Activated CD4-positive, alpha-beta T cell treated with anti-CD3 and anti-CD28 coated beads for 48 hours (primary cell): ENCODE results near the gene VWCE.

Experiments used
- DNase-seq: peaks from one replicate; pipeline ENCODE4 v3.0.0-alpha.2; 2020

The VWCE gene, protein sequence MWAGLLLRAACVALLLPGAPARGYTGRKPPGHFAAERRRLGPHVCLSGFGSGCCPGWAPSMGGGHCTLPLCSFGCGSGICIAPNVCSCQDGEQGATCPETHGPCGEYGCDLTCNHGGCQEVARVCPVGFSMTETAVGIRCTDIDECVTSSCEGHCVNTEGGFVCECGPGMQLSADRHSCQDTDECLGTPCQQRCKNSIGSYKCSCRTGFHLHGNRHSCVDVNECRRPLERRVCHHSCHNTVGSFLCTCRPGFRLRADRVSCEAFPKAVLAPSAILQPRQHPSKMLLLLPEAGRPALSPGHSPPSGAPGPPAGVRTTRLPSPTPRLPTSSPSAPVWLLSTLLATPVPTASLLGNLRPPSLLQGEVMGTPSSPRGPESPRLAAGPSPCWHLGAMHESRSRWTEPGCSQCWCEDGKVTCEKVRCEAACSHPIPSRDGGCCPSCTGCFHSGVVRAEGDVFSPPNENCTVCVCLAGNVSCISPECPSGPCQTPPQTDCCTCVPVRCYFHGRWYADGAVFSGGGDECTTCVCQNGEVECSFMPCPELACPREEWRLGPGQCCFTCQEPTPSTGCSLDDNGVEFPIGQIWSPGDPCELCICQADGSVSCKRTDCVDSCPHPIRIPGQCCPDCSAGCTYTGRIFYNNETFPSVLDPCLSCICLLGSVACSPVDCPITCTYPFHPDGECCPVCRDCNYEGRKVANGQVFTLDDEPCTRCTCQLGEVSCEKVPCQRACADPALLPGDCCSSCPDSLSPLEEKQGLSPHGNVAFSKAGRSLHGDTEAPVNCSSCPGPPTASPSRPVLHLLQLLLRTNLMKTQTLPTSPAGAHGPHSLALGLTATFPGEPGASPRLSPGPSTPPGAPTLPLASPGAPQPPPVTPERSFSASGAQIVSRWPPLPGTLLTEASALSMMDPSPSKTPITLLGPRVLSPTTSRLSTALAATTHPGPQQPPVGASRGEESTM

DNA sequence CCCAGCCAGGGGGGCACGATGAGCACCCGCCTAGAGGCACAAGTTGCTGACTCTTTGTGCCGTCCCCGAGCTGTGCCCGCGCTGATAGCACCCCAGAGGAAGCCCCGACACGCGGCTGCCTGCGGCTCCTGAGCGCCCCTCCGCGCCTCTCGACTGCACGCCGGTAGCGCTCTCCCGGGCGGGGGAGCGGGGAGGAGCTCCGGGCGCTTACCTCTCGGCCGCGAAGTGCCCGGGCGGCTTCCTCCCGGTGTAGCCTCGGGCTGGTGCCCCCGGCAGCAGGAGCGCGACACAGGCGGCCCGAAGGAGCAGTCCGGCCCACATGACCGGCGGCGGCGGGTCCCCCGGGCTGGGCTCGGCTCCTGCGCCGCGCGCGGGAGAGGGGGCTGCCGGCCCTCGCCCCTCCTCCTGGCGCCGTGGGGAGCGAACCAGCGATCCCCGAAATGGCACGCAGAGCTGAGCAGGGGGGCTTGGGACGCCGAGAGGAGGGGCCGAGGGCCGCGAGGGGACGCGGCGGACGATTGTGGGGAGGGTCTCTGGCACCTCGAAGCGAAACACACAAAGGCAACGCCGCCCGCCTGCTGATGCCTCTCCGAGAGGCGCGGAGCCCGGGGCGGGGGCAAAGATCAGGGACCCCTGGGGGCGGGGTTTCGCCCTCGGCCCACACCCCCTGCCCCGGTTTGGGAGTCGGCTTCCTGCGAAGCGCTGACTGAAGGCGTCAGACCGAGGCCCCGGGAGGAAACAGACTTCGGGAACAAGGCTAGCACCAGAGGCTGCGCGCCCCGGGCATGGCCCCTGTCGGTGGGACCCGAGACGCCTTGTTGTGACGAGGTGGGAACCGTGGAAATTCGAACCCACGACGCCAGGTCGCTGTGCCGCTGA is at the start of gene VWCE:
VWCE (minus strand) TSS at position 600 of the 879 bp plus-strand sequence; CDS start at position 321, 279 bp downstream.
- peak; percentile 85 for DNase-seq

DNA sequence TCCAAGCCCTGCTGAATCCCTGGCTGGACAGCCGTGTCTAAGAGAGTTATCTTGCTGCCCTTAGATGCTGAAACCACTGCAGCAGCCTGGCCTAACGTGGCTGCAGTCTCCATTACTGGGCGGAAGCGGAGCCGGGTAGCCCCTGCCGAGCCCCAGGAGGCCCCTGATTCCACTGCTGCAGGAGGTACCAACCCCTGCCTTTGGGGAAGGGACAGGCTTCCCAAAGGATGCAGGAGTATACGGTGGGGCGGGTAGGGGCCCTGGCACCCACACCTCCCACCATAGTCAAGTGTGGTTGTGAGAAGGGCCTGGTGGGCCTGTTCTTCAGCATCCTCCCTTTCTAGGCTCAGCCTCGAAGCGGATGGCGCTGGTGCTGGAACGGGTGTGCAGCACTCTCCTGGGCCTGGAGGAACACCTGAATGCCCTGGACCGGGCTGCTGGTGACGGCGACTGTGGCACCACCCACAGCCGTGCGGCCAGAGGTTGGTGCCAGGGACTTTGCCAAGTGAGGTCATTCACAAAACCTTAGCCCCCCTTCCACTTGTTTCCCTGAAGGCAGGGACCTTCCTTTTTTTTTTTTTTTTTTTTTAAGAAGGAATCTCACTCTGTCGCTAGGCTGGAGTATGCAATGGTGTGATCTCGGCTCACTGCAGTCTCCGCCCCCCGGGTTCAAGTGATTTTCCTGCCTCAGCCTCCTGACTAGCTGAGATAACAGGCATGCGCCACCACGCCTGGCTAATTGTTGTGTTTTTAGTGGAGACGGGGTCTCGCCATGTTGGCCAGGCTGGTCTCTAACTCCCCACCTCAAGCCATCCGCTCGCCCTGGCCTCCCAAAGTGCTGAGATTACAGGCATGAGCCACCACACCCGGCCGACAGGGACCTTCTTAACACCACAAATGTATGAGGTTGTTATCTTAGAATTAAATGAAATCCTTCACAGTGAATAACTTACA is 49.0 kb upstream of the VWCE start:
- DNase-seq, result no peak

DNA sequence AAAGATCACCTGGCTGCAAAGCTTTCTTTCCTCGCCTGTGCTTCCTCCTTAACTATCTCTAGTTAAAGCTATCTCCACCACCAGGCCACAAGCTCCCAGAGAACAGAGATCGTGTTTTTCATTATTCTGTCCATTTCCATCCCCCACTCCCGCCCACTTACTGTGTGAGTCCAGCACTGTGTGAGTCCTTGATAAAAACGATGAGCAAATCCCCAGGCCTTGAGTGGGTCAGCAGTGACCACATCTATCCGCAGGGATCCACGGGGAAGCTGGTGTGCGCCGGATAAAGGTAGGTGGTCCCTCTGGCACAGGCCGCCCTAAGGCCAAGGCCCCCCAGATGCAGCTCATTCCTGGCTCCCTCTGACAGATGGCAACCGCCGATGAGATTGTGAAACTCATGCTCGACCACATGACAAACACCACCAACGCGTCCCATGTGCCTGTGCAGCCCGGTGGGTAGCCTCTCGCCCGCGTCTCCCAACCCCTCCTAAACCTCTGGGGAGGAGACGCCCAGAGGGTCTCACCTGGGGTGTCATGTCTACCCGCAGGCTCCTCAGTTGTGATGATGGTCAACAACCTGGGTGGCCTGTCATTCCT is 47.2 kb upstream of the VWCE start:
- no peak for DNase-seq

DNA sequence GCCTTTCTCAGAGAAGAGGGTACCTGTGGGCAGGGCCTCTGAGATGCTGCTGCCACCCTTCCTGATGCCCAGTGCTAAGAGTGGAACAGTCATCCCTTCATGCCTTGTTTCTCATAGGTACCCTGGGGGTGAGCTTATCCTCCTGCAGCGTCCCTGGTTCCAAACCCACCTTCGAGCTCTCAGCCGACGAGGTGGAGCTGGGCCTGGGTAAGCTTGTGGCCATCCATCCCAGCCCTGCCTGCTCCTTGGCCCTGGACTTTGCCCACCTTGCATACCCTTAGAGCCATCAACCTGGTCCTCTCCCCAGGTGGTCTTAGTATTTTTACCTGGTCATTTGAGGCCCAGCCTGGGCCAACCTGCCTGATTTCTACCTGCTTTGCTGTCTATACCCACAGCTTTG is 46.6 kb upstream of the VWCE start:
- DNase-seq, result no peak

DNA sequence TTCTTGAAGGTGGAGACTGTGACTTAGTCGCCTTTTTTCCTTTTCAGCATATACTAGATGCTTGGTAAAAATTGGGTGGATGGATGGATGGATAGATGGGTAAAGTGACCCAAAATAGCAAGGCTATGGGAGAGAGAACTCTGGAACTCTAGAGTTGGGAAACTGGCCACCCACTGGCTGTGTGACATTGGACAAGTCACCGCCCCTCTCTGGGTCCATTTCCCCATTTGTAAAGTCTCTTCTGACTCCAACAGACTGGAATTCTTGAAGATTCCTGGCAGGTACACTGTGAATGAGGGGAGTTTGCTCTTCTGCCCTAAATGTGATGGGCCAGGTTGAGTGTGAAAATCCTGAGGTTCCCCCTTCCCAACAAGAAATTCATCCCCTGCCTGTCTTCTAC is 45.9 kb upstream of the VWCE start:
- no peak for DNase-seq

DNA sequence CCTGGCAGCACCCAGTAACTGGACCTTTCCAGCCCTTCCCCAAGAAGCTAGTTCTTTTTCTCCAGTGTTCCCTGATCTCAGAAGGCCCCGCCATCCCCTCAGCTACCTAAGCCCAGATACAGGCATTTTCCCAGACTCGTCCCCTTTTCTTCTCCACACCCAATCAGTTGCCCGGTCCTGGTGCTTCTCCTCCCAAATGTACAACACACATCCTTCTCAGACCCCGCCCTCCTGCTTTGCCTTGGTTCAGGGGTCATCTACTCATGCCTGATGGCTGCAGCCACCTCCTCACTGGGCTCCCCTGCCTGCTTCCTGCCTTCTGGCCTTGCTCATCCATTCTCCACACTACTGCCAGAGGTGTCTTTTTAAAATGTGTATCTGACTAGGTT is 44.4 kb upstream of the VWCE start:
- DNase-seq, result no peak

DNA sequence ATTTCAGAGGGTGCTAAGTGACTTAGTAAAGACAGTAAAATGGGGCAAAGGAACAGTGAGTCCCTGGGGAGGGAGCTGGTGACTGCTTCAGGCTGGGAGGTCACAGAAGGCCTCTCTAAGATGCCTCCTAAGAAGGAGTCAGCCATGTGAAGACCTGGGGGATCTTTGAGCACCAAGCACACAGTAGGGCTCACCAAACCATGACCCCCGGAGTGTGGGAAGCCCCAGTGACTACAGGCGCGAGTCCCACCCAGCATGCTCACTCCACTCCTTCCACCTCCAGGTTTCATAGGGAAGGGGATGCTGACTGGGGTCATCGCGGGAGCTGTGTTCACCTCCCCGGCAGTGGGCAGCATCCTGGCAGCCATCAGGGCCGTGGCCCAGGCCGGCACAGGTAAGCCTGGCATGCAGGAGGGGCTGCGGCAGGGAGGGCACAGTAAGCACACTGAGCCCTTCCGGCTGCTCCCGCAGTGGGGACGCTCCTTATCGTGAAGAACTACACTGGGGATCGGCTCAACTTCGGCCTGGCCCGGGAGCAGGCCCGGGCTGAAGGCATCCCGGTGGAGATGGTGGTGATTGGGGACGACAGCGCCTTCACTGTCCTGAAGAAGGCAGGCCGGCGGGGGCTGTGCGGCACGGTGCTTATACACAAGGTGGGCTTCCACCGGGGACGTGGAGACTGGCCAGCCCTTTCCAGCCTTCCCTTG is 43.8 kb upstream of the VWCE start:
- DNase-seq, result no peak

DNA sequence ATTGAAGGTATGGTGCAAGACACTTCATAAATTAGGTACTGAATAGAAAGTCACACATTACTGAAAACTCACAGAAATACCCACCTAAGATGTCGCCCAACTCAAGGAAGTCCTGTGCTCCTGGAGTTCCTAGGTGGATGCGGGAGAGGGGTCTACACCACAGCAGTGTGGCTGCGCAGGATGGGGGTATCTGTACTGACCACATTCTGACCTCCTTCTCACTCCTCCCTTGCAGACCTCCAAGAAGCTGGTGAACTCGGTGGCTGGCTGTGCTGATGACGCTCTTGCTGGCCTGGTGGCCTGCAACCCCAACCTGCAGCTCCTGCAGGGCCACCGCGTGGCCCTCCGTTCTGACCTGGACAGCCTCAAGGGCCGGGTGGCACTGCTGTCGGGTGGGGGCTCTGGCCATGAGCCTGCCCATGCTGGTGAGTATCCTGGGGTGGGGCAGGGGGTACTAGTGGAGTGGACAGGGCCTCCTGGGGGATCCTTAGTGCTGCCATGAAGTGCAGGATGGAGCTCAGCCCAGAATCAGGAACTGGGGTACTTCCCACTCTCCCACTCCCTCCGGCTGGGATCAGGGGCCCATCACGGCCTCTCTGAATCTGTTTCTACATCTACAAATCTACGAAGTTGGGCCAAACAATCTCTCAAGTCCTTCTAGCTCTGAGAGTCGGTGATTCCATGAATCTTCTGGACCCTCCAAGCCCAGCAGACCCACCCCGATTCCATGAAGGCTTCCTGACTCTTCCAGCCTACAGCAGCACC is 42.8 kb upstream of the VWCE start:
- no peak for DNase-seq

DNA sequence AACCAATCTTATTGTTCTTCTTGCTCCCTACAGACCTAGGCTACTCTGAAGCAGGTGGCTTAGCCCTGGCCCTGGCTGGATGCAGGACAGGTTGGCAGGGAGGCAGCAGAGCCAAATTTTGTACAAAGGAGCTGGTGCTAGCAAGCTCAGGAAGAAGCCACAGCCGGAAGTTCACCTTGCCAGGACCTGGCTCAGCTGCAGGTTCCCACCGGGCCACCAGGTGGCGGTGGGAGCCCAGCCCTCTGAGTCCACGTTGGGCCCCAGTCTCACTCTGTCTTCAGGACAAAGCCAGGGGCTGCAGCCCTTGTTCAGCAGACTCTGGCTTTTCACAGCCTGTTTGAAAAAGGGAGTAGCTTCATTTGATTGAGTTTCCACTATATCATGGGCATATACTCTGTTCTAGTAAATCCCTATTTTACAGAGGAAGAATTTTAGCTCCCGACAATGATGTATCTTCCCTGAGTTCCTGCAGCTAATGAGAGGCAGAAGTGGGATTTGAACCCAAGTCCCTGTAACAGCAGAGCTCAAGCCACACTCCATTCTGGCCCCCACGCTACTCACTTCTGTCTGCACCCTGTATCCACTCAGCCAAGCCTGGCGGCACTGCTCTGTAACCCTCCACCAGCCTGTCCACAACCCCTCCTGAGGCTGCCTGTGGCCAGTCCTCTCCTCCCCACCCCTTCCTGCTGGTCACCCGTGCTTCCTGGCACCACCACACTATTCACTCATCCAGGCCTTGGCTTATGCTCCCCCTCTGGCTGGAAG is 41.2 kb upstream of the VWCE start:
- peak; percentile 87 for DNase-seq

DNA sequence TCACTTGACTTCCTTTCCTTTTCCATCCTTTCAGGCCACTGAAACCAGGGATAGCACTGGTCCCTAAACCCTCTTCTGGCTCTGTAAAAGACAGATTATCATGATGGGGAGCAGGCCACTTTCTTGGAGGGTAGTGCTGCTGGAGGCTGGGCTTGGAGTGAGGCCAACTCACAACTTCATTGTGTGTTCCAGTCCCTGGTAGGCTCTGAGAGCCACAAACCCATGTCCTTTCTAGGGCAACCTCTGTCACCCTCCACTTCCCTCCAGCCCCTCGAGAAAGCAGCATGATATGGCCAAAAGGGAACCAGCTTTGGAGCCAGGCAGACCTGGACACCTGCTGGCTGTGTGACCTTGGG is 40.2 kb upstream of the VWCE start:
- no peak for DNase-seq

DNA sequence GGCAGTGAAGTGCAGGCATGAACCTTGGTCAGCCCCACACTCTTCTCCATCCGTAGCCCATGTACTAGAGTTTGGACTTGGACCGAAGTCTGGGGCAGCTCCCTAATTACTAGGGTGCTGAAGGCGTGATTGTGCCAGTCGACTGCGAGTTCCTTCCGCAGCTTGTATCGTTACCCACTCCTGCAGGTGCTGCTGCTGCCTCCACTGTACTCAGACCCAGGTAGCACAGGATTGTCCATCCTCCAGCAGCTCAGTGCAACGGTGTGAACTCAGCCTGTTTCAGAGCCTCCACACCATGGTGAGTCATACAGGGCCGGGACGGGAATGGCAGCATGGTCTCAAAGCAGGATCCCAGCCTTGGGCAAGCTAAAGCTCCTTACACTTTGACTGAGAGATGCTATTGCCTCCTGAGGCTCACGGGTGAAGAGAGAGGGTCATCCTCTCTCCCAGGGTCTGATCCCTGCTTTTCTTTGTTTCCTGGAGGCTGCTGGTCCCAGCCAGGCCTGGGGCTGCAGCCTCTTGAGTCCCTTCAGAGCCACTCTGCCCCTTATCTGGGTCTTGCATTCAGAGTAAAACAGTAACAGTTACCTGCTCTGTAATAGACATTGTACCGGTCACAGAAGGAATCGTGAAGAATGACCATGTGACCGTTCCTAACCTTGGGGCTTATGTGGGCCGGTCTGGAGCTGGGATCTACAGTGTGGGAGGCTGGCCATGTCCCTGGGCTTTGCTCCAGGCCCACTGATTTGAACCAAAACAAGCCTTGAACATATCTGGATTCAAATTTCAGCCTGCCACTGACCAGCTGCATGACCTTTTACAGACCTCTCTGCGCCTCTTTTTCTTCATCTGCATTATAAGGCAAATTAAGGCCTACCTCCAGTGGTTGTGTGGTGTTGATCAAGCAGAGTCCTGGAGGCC is 39.6 kb upstream of the VWCE start:
- peak; percentile 21 for DNase-seq

DNA sequence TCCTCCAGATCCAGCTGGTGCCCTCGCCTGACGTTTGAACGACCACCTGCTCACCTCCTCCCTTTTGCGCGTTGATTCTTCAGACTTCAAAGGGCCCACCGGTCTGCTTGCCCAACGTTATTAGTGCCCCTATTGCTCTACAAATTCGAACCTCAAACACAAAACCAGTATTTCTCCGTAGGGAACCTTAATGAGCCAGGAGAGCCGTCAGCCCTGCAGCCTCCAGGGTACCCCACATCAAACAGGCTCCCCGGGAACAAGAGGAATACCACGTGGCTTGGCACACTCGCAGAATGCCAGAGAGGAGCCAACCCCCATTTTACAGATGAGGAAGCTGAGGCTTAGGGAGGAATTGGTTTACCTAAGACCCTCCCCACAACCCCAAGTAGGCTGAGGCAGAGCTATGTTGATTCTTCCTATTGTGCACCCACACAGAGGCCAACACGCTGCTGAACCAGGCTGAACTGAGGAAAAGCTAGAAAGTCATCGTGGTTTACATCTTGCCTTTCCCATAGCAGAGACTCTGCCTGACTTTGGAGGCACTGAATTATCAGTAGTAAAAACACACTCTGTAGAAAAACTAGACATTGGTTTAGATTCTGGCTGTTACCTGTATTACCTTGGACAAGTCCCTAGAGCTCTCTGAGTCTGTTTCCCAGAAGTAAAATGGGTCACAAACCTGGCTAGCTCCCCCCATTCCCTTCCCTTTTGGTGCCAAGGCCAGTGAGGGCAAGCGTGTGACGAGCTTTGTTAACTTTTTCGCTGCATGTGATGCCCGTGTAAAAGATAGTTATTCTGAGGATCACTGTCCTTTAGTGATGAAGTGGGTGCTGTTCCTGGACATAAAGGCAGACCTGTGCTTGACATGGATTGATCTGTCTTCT is 38.7 kb upstream of the VWCE start:
- no peak for DNase-seq

DNA sequence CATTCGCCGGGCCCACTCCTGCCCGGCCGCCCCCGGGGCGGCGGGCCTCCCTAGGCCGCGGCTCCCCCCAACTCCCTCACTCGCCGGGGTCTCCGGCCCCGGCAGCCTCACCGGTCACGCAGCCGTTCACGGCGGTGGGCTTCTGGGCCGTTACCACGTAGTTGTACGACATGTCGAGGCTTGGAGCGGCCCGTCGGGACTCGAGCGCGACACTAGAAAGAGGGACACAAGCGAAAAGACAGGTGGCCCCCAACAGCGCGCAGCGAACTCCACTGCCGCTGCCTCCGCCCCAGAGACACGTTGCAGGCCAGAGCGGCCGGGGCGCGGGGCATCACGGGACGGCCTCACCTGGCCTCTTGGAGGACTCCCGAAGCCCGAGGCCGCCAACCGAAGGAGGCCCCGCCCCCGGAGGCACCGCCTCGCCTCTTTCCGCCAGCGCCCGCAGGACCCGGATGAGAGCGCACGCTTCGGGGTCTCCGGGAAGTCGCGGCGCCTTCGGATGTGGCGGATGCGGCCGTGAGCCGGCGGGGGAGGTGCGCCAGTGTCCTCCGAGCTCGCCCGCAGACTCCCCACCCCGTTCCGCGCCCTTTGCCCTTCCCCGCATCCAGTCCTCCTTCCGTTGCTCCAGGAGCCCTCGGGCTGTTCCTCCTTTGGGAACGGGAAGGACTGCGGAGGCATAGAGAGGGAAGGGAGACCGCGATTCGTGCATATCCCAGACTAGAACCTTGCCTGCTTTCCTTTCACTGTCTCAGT is 37.9 kb upstream of the VWCE start, which contains the start of the genes DDB1 and TKFC:
DDB1 (minus strand) TSS at position 309 of the 753 bp plus-strand sequence; CDS start at position 172, 137 bp downstream.
TKFC (plus strand) TSS at position 432 of the 753 bp plus-strand sequence. CDS start 1,501 bp downstream, outside the sequence.
- peak; percentile 99 for DNase-seq

DNA sequence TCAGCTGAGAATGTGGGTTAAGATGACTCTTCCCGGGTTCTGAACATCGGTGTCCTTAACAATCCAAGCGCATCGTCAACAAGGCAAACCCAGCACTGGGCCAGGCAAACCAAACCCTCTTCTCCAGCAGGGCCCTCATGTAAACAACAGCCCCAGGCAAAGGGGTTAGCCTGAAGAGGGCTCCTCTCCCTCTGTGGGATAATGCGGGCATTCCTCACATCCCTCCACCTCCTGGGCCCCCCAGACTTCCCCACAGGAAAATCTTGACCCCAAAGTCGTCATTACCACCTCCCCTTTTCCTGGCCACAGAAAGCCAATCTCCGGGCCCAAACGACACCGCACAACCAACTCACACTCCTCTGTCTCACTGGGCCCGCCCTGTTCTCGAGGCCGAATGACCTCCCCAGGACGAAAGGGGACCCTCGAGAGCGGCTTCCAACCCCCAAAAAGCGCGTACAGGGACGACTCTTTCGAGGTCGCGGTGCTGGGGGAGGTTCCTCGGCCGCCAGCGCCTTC is 37.2 kb upstream of the VWCE start:
- DNase-seq, result peak; percentile 31

DNA sequence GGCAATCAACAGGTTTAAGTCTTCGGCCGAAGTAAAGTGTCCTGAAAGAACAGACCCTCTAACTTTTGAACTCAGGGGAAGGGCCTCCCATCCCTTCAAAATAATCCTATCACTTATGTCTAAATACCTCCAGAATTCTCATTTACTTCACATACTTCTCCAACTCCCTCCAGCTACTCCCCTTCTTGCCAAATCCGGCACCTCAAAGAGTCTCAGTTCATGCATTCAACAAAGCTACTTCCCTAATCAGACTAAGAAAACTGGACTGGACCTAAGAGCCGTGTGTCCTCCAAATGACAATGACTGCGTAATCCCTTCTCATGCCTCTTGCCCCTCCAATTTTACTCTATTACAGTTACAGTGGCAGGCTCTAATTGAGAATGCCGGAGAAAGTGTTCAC is 36.5 kb upstream of the VWCE start:
- DNase-seq, result no peak

DNA sequence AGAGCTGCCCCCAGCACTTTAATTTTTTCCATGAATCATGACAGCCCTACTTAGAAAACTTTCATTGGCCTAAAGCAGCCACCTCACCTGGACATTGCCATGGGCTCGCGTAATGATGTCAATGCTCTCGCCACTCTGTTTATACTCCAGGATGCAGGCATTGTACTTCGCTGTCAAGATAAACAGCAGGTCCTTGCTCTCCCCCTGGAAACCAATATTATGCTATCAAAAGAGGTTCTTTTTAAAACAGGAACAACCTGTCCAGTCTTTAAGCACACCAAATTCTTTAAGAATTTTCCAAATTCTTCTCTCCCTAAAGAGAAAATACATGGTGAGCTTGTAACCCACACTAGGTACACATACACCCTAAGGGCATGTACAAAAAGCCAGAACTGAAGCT is 34.8 kb upstream of the VWCE start:
- no peak for DNase-seq
